ENCODE measurements around the gene DPP10. TPM values are rescaled to one million over a fixed set of nuclear protein-coding genes. Genes with fewer than 3 reads are reported as not detected.
A peak's percentile ranks its signal among the peaks of the same experiment; 100 is the strongest.
"Not testable (repeated sequence)": the region's sequence is repeated elsewhere in the genome, so short reads cannot be mapped to it uniquely, and the experiment has no call there.

Gene DPP10
- total RNA-seq = 1 to 10 TPM; 4.1 to 8.2 (median 6.3) TPM
- polyA plus RNA-seq = 1 to 10 TPM; 1.1 to 1.5 TPM

DNA sequence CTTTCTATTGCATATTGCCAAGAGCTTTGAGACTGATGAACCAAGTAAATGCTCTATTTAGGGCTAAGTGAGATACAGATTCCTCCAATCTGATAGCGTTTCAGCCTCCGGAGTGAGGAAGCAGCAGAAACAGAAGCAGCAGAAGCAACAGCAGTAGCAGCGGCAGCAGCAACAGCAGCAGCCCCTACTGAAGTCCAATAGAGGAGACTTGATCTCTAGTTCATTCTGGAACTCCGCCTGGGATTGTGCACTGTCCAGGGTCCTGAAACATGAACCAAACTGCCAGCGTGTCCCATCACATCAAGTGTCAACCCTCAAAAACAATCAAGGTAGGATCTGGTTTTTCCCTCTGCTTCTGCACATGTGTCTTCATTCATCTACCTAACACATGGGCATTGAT lies at the start of gene DPP10:
TSS of gene DPP10 (plus strand) at position 132 of the 400 bp plus-strand sequence.
- peak in 2 of 4 donors; percentile 31 to 62 for ATAC-seq
- 1 to 3% methylated on average over 5 of the region's 5 CpGs for WGBS, 2 donors
- H3K27me3 ChIP-seq = no peaks in the 10 kb centered on the region
- FAIRE-seq = no peak
- peak in 2 of 6 donors; percentile 17 to 21 for DNase-seq
- no peaks in the 10 kb centered on the region for H3K36me3 ChIP-seq
- no peak within 1 kb of the TSS for H3K4me3 ChIP-seq
- H3K9me3 ChIP-seq = no peaks in the 10 kb centered on the region
- no peaks in the 10 kb centered on the region for H3K4me1 ChIP-seq
- no peak within 1 kb of the TSS for H3K27ac ChIP-seq
- TF ChIP-seq, protein P1, sequence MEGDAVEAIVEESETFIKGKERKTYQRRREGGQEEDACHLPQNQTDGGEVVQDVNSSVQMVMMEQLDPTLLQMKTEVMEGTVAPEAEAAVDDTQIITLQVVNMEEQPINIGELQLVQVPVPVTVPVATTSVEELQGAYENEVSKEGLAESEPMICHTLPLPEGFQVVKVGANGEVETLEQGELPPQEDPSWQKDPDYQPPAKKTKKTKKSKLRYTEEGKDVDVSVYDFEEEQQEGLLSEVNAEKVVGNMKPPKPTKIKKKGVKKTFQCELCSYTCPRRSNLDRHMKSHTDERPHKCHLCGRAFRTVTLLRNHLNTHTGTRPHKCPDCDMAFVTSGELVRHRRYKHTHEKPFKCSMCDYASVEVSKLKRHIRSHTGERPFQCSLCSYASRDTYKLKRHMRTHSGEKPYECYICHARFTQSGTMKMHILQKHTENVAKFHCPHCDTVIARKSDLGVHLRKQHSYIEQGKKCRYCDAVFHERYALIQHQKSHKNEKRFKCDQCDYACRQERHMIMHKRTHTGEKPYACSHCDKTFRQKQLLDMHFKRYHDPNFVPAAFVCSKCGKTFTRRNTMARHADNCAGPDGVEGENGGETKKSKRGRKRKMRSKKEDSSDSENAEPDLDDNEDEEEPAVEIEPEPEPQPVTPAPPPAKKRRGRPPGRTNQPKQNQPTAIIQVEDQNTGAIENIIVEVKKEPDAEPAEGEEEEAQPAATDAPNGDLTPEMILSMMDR (IDR thresholded peaks at IDR 0.05) = no peak
- intact Hi-C loops (cut with DNase I) = no loop called here

DNA sequence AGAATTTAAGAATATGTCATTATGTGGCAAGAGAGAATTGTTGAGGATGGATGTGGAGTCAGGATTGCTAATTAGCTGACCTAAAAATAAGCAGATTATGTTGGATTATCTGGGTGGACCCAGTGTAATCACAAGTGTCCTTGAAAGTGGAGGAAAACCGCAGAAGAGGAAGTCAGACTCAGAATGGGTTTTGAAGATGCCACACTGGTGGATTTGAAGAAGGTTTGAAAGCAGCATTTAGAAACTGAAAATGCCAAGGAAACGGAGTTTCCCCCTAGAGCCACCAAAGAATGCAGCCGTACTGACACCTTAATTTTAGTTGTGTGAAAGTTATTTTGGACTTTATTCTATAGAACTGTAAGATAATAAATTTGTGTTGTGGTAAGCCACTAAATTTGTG lies 41.6 kb upstream of the DPP10 start:
- TF ChIP-seq, protein P1 (IDR thresholded peaks at IDR 0.05) = no peak
- Histone ChIP-seq H3K4me3 (no peak overlapping the region), H3K4me1 (no peaks in the 10 kb centered on the region), H3K9me3 (no peaks in the 10 kb centered on the region), H3K27ac (no peak overlapping the region), H3K36me3 (no peaks in the 10 kb centered on the region), H3K27me3 (no peaks in the 10 kb centered on the region)
- DNase-seq (no peak), ATAC-seq (no peak), FAIRE-seq (no peak)
- 64 to 66% methylated on average over 3 of the region's 3 CpGs for WGBS, 2 donors
- intact Hi-C loops (cut with DNase I) = no loop called here

DNA sequence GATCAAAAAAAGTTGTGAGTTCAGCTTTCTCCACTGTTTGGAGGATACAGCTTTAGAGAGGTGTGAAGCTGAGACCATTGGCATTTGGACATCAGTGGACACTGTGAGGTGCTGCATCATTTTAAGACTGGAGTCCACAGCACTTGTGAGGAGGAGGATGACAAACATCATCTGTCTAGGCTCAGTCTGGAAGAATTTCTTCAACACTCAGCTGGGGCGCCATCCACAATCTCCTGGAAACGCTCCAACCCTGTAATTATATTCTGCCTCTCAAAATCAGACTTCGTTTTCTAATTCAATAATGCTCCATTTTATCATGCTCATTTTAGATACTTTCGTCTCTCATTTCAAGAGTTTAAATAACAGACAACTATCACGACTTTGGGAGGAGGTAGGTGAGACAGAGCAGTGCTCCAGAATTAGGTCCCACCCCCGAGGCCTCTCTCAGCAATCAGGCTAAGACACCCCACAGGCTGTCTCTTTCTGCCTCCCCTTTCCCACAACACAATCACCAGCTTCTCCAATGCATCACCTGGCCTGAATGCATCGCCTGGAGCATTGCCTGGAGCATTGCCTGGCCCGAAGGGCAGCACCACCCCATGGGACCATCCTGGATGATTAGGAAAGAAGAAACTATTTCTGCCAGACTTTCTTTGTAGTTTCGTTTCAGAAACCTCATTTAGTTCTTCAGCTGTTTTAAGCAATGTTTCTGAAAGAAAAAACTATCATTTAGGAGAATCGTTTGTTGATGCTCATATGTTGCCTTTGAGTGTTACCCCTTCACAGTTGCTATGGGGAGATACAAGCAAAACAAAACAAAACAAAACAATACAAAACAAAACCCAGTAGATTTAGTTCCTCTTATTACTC lies 37.0 kb upstream of the DPP10 start:
- Histone ChIP-seq H3K27me3 (no peaks in the 10 kb centered on the region), H3K4me3 (no peak overlapping the region), H3K36me3 (no peaks in the 10 kb centered on the region), H3K9me3 (no peaks in the 10 kb centered on the region), H3K27ac (no peak overlapping the region), H3K4me1 (no peaks in the 10 kb centered on the region)
- WGBS, 2 donors = 64 to 73% methylated on average over 10 of the region's 10 CpGs
- TF ChIP-seq, protein P1 (IDR thresholded peaks at IDR 0.05) = no peak
- DNase-seq (no peak), FAIRE-seq (no peak), ATAC-seq (no peak)
- intact Hi-C loops (cut with DNase I) = no loop called here

DNA sequence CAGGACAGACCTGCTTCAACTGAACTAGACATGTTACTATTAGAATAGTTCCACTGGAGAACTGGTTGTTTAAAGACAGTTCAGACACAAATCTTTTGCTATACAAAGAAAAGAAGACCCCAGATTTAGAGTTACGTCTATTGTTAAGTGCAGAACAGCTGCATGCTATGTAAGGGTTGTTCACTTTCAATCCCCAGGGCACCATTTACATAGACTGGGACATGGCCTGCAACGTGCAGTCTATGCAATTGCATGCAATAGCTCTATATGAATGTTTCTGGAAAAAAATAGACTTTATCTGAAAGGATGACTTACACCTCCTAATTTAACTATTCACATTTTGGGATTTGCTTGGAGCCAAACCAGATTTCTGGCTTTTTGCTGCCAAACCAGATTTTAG lies 36.1 kb upstream of the DPP10 start:
- no peaks in the 10 kb centered on the region for H3K36me3 ChIP-seq
- H3K4me3 ChIP-seq = no peak overlapping the region
- TF ChIP-seq, protein P1 (IDR thresholded peaks at IDR 0.05) = no peak
- FAIRE-seq (no peak), ATAC-seq (no peak), DNase-seq (no peak)
- H3K4me1 ChIP-seq = no peaks in the 10 kb centered on the region
- H3K27ac ChIP-seq = no peak overlapping the region
- 58 to 69% methylated on average over 2 of the region's 2 CpGs for WGBS, 2 donors
- H3K27me3 ChIP-seq = no peaks in the 10 kb centered on the region
- H3K9me3 ChIP-seq = no peaks in the 10 kb centered on the region
- intact Hi-C loops (cut with DNase I) = no loop called here

DNA sequence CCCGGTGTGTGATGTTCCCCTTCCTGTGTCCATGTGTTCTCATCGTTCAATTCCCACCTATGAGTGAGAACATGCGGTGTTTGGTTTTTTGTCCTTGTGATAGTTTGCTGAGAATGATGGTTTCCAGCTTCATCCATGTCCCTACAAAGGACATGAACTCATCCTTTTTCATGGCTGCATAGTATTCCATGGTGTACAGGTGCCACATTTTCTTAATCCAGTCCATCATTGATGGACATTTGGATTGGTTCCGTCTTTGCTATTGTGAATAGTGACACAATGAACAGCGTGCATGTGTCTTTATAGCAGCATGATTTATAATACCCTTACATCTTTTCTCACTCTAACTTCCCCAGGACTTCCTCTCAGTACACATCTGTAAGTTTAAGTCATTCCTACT lies 35.1 kb upstream of the DPP10 start:
- H3K27me3 ChIP-seq; H3K9me3 ChIP-seq; H3K36me3 ChIP-seq; DNase-seq; H3K27ac ChIP-seq; intact Hi-C loops (cut with DNase I); H3K4me1 ChIP-seq; H3K4me3 ChIP-seq; ATAC-seq; FAIRE-seq: not testable (repeated sequence)
- WGBS, 2 donors = 90 to 91% methylated on average over 4 of the region's 5 CpGs
